ENCODE data around the gene ADAMTS6. TPM values are rescaled to one million over a fixed set of nuclear protein-coding genes. Genes with fewer than 3 reads are reported as not detected.

ADAMTS6 gene
- total RNA-seq, 1 donor from 2014 or later: 1.5 TPM

GRCh38 chr5:65262096-65262495, 219.6 kb downstream of the ADAMTS6 start:
- no peak for DNase-seq
- Histone ChIP-seq H3K9me3 (replicated peaks) (no peaks in the 10 kb centered on the region), H3K4me1 (peaks cover 14% of the 10 kb centered on the region), H3K36me3 (no peaks in the 10 kb centered on the region), H3K4me3 (no peak overlapping the region), H3K27ac (replicated peaks) (no peak overlapping the region), H3K27me3 (ENCODE audit: low read depth) (no peaks in the 10 kb centered on the region)
- intact Hi-C loops (cut with micrococcal nuclease): no loop called here
- no peak for TF ChIP-seq CTCF (IDR thresholded peaks at IDR 0.05; ENCODE audit: borderline replicate concordance)

GRCh38 chr5:65261499-65261898, 220.2 kb downstream of the ADAMTS6 start:
- no peak overlapping the region for H3K4me3 ChIP-seq
- no peak for DNase-seq
- no peaks in the 10 kb centered on the region for H3K36me3 ChIP-seq
- no peak for TF ChIP-seq CTCF (IDR thresholded peaks at IDR 0.05; ENCODE audit: borderline replicate concordance)
- H3K27ac ChIP-seq (replicated peaks): no peak overlapping the region
- H3K9me3 ChIP-seq (replicated peaks): no peaks in the 10 kb centered on the region
- intact Hi-C loops (cut with micrococcal nuclease): no loop called here
- no peaks in the 10 kb centered on the region for H3K27me3 ChIP-seq (ENCODE audit: low read depth)
- H3K4me1 ChIP-seq: peaks cover 14% of the 10 kb centered on the region

GRCh38 chr5:65255294-65255693, 226.4 kb downstream of the ADAMTS6 start:
- H3K4me3 ChIP-seq: no peak overlapping the region
- H3K36me3 ChIP-seq: no peaks in the 10 kb centered on the region
- intact Hi-C loops (cut with micrococcal nuclease): no loop called here
- no peak for DNase-seq
- no peaks in the 10 kb centered on the region for H3K4me1 ChIP-seq
- H3K9me3 ChIP-seq (replicated peaks): no peaks in the 10 kb centered on the region
- TF ChIP-seq CTCF (IDR thresholded peaks at IDR 0.05; ENCODE audit: borderline replicate concordance): no peak
- no peaks in the 10 kb centered on the region for H3K27me3 ChIP-seq (ENCODE audit: low read depth)
- no peak overlapping the region for H3K27ac ChIP-seq (replicated peaks)

GRCh38 chr5:65252977-65253376, 228.7 kb downstream of the ADAMTS6 start:
- DNase-seq: no peak
- H3K9me3 ChIP-seq (replicated peaks): no peaks in the 10 kb centered on the region
- TF ChIP-seq CTCF (IDR thresholded peaks at IDR 0.05; ENCODE audit: borderline replicate concordance): no peak
- H3K36me3 ChIP-seq: no peaks in the 10 kb centered on the region
- H3K4me1 ChIP-seq: no peaks in the 10 kb centered on the region
- H3K27ac ChIP-seq (replicated peaks): no peak overlapping the region
- no peak overlapping the region for H3K4me3 ChIP-seq
- H3K27me3 ChIP-seq (ENCODE audit: low read depth): no peaks in the 10 kb centered on the region
- intact Hi-C loops (cut with micrococcal nuclease): no loop called here

- Histone ChIP-seq H3K36me3 (no peaks in the 10 kb centered on the region), H3K27ac (replicated peaks) (no peak overlapping the region), H3K27me3 (ENCODE audit: low read depth) (no peaks in the 10 kb centered on the region), H3K4me3 (no peak overlapping the region), H3K4me1 (no peaks in the 10 kb centered on the region), H3K9me3 (replicated peaks) (no peaks in the 10 kb centered on the region)
- DNase-seq: no peak
- no peak for TF ChIP-seq CTCF (IDR thresholded peaks at IDR 0.05; ENCODE audit: borderline replicate concordance)
- intact Hi-C loops (cut with micrococcal nuclease): no loop called here
These were observed 232.8 kb downstream of the ADAMTS6 start for GRCh38 chr5:65248896-65249295.

- H3K27ac ChIP-seq (replicated peaks): no peak overlapping the region
- intact Hi-C loops (cut with micrococcal nuclease): no loop called here
- no peaks in the 10 kb centered on the region for H3K4me1 ChIP-seq
- H3K9me3 ChIP-seq (replicated peaks): no peaks in the 10 kb centered on the region
- no peaks in the 10 kb centered on the region for H3K27me3 ChIP-seq (ENCODE audit: low read depth)
- no peak overlapping the region for H3K4me3 ChIP-seq
- no peak for DNase-seq
- no peaks in the 10 kb centered on the region for H3K36me3 ChIP-seq
- TF ChIP-seq CTCF (IDR thresholded peaks at IDR 0.05; ENCODE audit: borderline replicate concordance): no peak
These were observed 234.1 kb downstream of the ADAMTS6 start for GRCh38 chr5:65247594-65247993.

Measured in left ventricle myocardium inferior (tissue), 1 donor.